GM18505 (cell line): ENCODE results near the gene IL11.

ENCODE experiments used
- ATAC-seq: cut with Tn5 transposase; IDR thresholded peaks from one replicate; pipeline ENCODE4 v1.9.1; 2021; ENCODE audit not compliant: unreplicated experiment
- POLR2A ChIP-seq: IDR thresholded peaks from 4 replicates; pipeline ENCODE4 v1.6.1; 2011; ENCODE audit warnings: borderline replicate concordance; ENCODE audit not compliant: insufficient read depth, insufficient read length; ENCODE audit errors: extremely low read depth

Gene IL11

GRCh38 chr19:55400281-55401087 lies 30.2 kb upstream of the IL11 start:
- TF ChIP-seq POLR2A: no peak
- ATAC-seq: no peak

DNA sequence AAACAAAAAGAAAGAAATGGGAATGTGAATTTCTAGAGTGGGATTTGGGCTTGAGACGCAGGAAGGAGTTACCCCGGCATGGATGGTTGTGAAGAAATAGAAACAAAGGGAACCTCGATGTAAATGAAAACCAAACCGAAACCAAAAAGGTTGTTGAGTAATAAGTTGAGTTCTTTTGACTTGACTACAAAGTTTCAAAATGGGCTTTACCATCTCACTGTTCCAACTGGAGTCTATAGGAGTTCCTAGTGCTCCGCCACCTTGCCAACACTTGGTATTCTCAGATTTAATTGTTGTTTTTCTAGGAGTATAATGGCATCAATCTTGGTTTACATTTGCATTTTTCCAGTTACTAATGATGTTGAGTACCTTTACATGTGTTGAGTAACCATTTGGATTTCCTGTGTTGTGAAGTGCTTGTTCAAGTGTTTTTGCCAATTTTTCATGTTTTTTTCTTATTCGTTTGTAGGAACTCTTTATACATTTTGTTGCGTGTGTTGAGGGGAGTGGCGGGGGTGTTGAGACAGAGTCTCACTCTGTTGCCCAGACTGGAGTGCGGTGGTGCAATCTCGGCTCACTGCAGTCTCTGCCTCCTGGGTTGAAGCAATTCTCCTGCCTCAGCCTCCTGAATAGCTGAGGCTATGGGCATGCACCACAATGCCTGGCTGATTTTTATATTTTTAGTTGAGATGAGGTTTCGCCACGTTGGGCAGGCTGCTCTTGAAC lies 28.1 kb upstream of the IL11 start:
- no peak for ATAC-seq
- TF ChIP-seq POLR2A: no peak

- ATAC-seq: no peak
- TF ChIP-seq POLR2A: no peak
These were observed 22.8 kb upstream of the IL11 start for GRCh38 chr19:55392820-55393761.

DNA sequence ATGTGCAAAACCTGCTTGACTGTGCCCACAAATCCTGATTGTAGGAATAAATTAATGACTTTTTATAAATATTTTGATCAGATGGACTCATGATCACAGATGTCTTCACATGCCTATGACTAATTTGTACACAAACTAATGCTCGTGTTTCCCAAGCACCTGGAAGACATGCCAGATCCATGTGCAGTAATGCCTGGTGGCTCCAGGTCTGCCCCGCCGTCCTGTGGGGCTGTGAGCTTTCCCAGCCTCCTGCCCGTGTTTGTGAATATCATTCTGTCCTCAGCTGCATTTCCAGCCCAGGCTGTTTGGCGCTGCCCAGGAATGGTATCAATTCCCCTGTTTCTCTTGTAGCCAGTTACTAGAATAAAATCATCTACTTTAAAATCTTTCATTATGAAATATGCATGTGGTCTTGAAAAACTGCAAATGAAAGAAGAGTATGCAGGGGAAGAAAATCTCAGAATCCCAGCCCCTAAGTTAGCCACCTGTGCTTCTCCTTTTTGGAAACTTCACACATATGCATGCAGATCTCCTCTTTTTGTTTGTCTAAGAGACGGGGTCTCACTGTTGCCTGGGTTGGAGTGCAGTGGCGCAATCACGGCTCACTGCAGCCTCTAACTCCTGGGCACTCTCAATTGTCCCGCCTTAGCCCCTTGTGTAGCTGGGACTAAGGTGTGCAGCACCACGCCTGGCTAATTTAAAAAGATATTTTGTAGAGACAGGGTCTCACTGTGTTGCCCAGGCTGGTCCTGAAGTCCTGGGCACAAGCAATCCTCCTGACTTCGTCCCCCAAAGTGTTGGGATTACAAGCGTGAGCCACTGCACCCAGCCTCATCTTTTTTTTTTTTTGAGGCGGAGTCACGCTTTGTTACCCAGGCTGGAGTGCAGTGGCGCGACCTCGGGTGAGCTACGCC lies 21.7 kb upstream of the IL11 start:
- no peak for ATAC-seq
- no peak for TF ChIP-seq POLR2A

- TF ChIP-seq POLR2A: peak; percentile 54
- no peak for ATAC-seq
These were observed 21.0 kb upstream of the IL11 start for GRCh38 chr19:55391191-55391670.

GRCh38 chr19:55390461-55390880 lies 20.2 kb upstream of the IL11 start:
- no peak for TF ChIP-seq POLR2A
- no peak for ATAC-seq

DNA sequence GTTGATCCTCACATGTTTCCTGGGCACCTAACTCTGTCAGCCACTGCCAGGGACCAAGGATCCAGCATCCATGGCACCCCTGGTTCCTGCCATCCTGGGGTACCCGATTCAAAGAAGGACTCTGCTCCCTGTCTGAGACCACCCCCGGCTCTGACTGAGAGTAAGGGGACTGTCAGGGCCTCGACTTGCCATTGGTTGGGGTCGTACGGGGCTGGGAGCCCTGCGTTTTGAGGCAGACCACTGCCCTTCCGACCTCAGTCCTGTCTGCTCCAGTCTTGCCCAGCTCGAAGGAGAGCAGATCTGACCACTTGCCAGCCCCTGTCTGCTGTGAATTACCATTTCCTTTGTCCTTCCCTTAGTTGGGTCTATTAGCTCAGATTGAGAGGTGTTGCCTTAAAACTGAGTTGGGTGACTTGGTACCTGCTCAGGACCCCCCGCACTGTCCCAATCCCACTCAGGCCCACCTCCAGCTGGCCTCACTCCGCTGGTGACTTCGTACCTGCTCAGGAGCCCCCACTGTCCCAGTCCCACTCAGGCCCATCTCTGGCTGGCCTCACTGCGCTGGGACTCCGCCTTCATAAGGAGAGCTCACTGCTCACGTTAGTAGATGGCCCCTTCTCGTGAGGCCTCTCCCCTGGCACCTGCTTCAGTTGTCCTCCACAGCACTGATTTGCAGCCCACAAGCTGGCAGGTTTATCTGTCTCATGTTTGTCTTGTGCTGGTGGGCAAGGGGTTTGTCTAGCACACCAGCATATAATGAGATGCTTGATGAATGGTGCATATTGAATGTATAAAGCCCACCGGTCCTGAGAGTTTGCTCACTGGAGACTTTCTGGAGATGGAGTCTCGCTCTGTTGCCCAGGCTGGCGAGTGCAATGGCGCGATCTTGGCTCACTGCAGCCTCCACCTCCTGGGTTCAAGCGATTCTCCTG lies 19.4 kb upstream of the IL11 start:
- ATAC-seq: no peak
- peak; percentile 40 for TF ChIP-seq POLR2A

DNA sequence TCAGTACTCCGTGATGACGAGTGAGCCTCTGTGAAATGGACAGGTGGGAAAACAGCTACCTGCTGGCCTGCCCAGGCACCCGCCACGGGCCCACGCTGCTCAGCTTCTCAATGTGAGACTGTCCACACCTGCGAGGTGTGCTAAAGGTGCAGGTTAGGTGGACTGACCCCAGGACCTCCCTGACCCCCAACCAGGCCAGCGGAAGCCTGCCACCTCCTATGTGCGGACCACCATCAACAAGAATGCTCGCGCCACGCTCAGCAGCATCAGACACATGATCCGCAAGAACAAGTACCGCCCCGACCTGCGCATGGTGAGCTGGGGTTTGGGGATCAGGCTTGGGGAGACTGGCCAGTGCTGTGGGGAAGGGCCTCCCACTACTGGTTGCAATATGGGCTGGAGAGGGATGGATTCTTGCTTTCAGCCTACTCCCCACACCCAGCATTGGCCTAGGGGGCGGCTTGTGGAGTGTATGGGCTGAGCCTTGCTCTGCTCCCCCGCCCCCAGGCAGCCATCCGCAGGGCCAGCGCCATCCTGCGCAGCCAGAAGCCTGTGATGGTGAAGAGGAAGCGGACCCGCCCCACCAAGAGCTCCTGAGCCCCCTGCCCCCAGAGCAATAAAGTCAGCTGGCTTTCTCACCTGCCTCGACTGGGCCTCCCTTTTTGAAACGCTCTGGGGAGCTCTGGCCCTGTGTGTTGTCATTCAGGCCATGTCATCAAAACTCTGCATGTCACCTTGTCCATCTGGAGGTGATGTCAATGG lies 17.7 kb upstream of the IL11 start:
- no peak for ATAC-seq
- TF ChIP-seq POLR2A: peak; percentile 5

- TF ChIP-seq POLR2A: no peak
These were observed 16.3 kb upstream of the IL11 start for GRCh38 chr19:55386493-55386971.

GRCh38 chr19:55385724-55386492 lies 15.6 kb upstream of the IL11 start, which contains the start of gene RPL28:
RPL28 (plus strand) TSS chr19:55385932; CDS start chr19:55386358, 426 bp downstream.
- ATAC-seq: peak; percentile 62
- peak; percentile 100 for TF ChIP-seq POLR2A

More at GRCh38 chr19:55386493-55386971, 16.3 kb upstream of the IL11 start:
- ATAC-seq: no peak
